ENCODE results near the gene CELF3. TPM values are rescaled to one million over a fixed set of nuclear protein-coding genes. Genes with fewer than 3 reads are reported as not detected.

The CELF3 gene
- total RNA-seq (2022; extraction: Qiagen RNA extraction) = not detected in 5 replicates

DNA sequence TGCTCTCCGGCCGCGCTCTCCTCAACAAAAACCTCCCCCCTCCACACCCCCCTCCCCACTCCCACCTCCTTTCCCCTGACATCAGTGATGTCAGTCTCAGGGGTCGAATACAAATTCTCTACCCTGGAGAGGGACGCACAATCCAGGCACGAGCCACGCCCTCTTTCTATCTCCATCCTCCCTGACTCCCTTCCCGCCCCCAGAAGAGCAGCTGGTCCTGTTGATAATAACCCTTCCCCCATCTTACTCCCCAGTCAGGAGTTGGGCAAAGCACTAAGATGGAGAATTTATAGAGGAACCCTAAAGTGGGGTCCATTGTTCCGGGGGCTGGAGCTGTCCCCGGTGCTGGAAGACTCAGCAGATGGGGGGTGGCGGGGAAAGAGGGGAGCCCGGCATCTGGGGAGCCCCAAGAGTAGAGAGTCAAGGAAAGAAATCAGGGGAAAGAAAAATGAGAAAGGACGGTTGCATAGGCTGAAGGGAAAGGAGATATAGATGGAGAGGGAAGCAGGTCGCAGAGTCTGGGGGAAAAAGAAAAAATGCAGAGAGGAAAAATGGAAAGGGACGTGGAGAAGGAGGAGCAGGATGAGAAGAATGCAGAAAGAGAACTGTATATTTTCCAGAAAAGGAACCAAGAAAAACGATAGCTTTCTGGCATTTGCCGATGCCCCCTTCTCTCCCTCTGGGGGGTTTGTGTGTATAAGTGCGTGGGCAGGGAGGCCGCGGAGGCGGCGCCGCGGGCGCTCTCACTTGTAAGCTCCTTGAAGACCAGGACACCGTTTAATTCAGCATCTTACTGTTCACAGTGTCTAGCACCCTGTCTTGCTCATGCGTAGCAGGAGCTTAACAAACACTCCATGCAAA, at the start of gene CELF3:
CELF3 (minus strand) TSS at position 33 of the 861 bp plus-strand sequence. CDS start 783 bp downstream, outside the sequence.

DNA sequence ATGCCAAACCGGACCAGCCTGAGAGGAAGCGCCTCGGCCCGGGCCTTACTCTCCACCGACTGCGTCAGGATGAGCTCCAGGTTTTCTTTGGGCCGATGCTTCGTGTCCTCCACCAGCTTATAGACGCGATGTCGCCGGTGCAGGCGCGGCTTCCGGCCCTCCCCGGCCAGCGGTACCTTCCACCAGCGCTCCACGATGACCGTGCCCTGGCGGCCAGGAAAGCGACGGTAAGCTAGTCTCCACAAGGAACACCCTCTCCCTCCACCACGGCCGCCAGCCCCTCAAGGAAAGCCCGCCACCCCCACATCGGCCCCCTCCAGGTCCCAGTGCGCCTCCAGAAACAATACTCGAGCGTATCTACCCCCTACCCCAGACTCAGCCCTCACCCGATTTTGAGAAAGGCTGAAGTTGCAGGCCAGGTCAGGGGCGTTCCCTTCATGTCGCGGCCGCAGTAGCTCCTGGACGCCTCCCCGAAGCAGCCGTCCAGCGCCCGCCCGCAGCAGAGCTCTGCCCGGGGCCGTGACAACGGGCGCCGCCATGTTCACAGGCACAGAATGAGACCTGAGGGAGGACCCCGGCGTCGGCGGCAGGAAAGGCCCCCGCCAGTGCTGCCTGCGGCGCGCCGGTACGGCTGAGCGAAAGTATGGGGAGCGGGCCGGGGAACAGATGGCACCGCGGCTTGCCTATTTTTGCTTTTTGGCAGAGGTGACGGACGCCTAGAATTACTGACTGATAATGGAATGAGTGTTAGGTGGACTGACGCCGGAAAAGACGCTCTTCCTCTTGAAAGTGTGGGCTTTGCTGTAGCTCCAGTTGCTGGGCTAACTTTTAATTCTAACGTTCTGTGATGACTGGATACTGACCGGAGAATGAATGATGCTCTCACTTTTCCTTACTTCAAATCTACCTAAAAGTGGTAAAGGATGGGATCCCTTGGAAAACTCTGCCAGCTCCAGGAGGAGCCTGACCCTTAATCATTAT, 46.6 kb upstream of the CELF3 start, which contains the start of gene MRPL9:
MRPL9 (minus strand) TSS at position 556 of the 981 bp plus-strand sequence; CDS start at position 539, 17 bp downstream.

DNA sequence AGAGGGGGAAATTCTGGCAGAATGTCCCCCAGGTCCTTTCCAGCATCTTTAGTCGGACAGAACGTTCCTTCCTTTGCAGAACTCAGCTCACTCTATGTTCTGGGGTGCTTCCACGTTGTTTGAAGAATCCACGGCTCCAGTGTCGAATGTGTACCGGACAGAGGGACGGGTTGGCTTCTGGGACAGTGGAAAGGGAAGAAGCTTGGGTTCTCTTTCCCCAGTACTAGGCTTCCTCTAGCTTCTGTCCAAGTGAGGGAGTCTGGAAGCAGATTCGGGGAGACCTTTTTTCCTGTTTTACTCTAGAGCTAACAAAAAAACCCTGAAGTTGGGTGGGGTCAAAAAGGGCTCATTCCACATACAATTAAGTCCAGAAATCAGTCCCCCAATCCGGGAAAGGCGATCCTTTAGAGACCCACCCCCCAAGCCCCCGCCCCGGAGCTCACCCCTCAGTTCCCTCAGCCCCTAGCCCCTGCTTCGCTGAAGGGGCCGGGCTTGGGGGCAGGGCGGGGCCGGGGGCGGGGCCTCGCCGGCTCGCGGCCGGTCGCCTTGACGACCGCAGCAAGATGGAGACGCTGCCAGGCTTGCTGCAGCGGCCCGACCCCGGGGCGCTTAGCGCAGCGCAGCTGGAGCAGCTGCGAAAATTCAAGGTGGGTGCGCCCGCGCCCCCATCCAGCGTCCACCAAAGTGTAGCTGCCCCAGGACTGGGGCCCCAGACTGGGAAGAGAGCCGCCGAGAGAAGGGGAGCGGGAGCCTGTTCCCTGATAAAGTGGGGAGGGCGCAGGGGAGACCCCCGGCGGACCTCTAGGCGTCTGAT, 4.6 kb upstream of the CELF3 start, which contains the start of gene RIIAD1:
RIIAD1 (plus strand) TSS at position 549 of the 814 bp plus-strand sequence; CDS start at position 564, 15 bp downstream.

Other genes starting within 250 kb of the CELF3 start
- gene CGN, start 205.4 kb downstream of the CELF3 start, total RNA-seq (2022; extraction: Qiagen RNA extraction) = 1.8 to 2.6 TPM (median 2.1 TPM) in 5 replicates
- gene TUFT1, start 176.5 kb downstream of the CELF3 start, total RNA-seq (2022; extraction: Qiagen RNA extraction) = 7.3 to 8.3 TPM (median 7.9 TPM) in 5 replicates
- gene SNX27, start 104.8 kb downstream of the CELF3 start, total RNA-seq (2022; extraction: Qiagen RNA extraction) = 6.6 to 11.0 TPM (median 6.9 TPM) in 5 replicates
- 0.57 TPM in 1 of 5 replicates, not detected in the others for gene RIIAD1, start 4.7 kb upstream of the CELF3 start, total RNA-seq (2022; extraction: Qiagen RNA extraction)
- 74.3 to 83.5 TPM (median 81.4 TPM) in 5 replicates for gene MRPL9, start 46.7 kb upstream of the CELF3 start, total RNA-seq (2022; extraction: Qiagen RNA extraction)
- gene TDRKH, start 73.7 kb upstream of the CELF3 start, total RNA-seq (2022; extraction: Qiagen RNA extraction) = 5.1 to 5.7 TPM (median 5.3 TPM) in 5 replicates
- not detected in 5 replicates for gene LINGO4, start 88.6 kb upstream of the CELF3 start, total RNA-seq (2022; extraction: Qiagen RNA extraction)
- 0.01 to 0.05 TPM (median 0.03 TPM) in 5 replicates for gene RORC, start 115.0 kb upstream of the CELF3 start, total RNA-seq (2022; extraction: Qiagen RNA extraction)
- gene C2CD4D, start 123.0 kb upstream of the CELF3 start, total RNA-seq (2022; extraction: Qiagen RNA extraction) = not detected in 5 replicates
- 0.06 TPM in 1 of 5 replicates, not detected in the others for gene THEM5, start 136.9 kb upstream of the CELF3 start, total RNA-seq (2022; extraction: Qiagen RNA extraction)
- gene THEM4, start 192.7 kb upstream of the CELF3 start, total RNA-seq (2022; extraction: Qiagen RNA extraction) = 12.9 to 13.5 TPM (median 13.2 TPM) in 5 replicates

Data from A549 treated with AZD2906 at 1 μM for 4 hours (cell line).